Stimulated activated CD4-positive, alpha-beta T cell treated with anti-CD3 and anti-CD28 coated beads, TNF-alpha, amount 100 ng/mL, for 4 hours (primary cell): ENCODE measurements around the gene ABCF1.

Experiments used
- DNase-seq, 3 experiments: peaks; one replicate each; pipeline ENCODE4 v3.0.0-alpha.2; 2020; ENCODE audit warnings: low read depth in 3 of 3

Gene ABCF1

GRCh38 chr6:30626484-30627366 is 55.5 kb downstream of the ABCF1 start, which contains the start of gene ATAT1:
Gene ATAT1, plus strand, starts transcription at chr6:30626874.
- DNase-seq: peak; percentile 77 to 85 (median 80)

GRCh38 chr6:30635834-30636233 is 64.6 kb downstream of the ABCF1 start:
- DNase-seq: no peak

- DNase-seq: no peak
Measured at GRCh38 chr6:30640481-30640880, 69.2 kb downstream of the ABCF1 start.

- DNase-seq: no peak
Measured at GRCh38 chr6:30641048-30641447, 69.8 kb downstream of the ABCF1 start.
